ENCODE results near the gene MAMDC4. TPM values are rescaled to one million over a fixed set of nuclear protein-coding genes. Genes with fewer than 3 reads are reported as not detected.

The MAMDC4 gene
- total RNA-seq, 2 experiments from 2014 or later: 11.7 to 14.2 TPM

GRCh38 chr9:136848393-136849037 is 3.6 kb upstream of the MAMDC4 start:
- ChIA-PET CTCF (ENCODE audit: unreplicated experiment) (no interaction called here), POLR2A (interaction anchor here (0.5 kb wide), 1 partner anchor 277 kb away, joined by 3 read pairs; no protein-coding TSS in a partner anchor)
- H4K20me1 ChIP-seq (ENCODE audit: insufficient read depth, low read length): no peaks in the 10 kb centered on the region
- H3K4me1 ChIP-seq (ENCODE audit: insufficient read depth, low read length, poor library complexity, severe bottlenecking): peaks cover 16% of the 10 kb centered on the region
- peaks cover 4% of the 10 kb centered on the region for H3K36me3 ChIP-seq (ENCODE audit: insufficient read depth, low read length)
- peak overlapping the region; percentile 55 for H3K27ac ChIP-seq (ENCODE audit: low read depth, low read length, poor library complexity, severe bottlenecking)
- no peak overlapping the region for H2AFZ ChIP-seq (ENCODE audit: low read length)
- H3K9me3 ChIP-seq (ENCODE audit: low read length): no peaks in the 10 kb centered on the region
- intact Hi-C loops (cut with micrococcal nuclease; ENCODE audit: unreplicated experiment): loop anchor here (1.0 to 2.0 kb wide), 3 partner anchors 18 to 40 kb away; partner anchors contain the start of genes EDF1 and TRAF2
- peak overlapping the region; percentile 87 for H3K4me3 ChIP-seq (ENCODE audit: low read depth, low read length, poor library complexity, severe bottlenecking)
- H3K9me2 ChIP-seq (ENCODE audit: insufficient read depth, low read length): no peaks in the 10 kb centered on the region
- BruUV-seq (replicated peaks): no TSS peak
- H3K79me2 ChIP-seq (ENCODE audit: insufficient read depth, low read depth, low read length): no peaks in the 10 kb centered on the region
- DNase-seq (ENCODE audit: low spot score): peak; percentile 61
- no peak for TF ChIP-seq EZH2phosphoT487 (IDR thresholded peaks at IDR 0.05; ENCODE audit: borderline replicate concordance, low read depth, low read length)
- TF ChIP-seq CTCF (conservative IDR thresholded peaks at IDR 0.05; ENCODE audit: low read length): no peak
- peak overlapping the region; percentile 74 for H3K4me2 ChIP-seq (ENCODE audit: low read length)

- Histone ChIP-seq H3K79me2 (ENCODE audit: insufficient read depth, low read depth, low read length) (no peaks in the 10 kb centered on the region), H3K4me3 (ENCODE audit: low read depth, low read length, poor library complexity, severe bottlenecking) (peak within 1 kb of the TSS; percentile 87), H3K4me2 (ENCODE audit: low read length) (peak within 1 kb of the TSS; percentile 76), H3K4me1 (ENCODE audit: insufficient read depth, low read length, poor library complexity, severe bottlenecking) (peaks cover 10% of the 10 kb centered on the region), H3K9me2 (ENCODE audit: insufficient read depth, low read length) (no peaks in the 10 kb centered on the region), H3K9me3 (ENCODE audit: low read length) (no peaks in the 10 kb centered on the region), H4K20me1 (ENCODE audit: insufficient read depth, low read length) (no peaks in the 10 kb centered on the region), H2AFZ (ENCODE audit: low read length) (peak within 1 kb of the TSS; percentile 45; the same call in 1 of the 2 replicates), H3K36me3 (ENCODE audit: insufficient read depth, low read length) (peaks cover 4% of the 10 kb centered on the region), H3K27ac (ENCODE audit: low read depth, low read length, poor library complexity, severe bottlenecking) (peak within 1 kb of the TSS; percentile 55)
- no TSS peak for BruUV-seq (replicated peaks)
- CTCF ChIA-PET (ENCODE audit: unreplicated experiment): no interaction called here
- TF ChIP-seq CTCF (conservative IDR thresholded peaks at IDR 0.05; ENCODE audit: low read length) (no peak), EZH2phosphoT487 (IDR thresholded peaks at IDR 0.05; ENCODE audit: borderline replicate concordance, low read depth, low read length) (no peak)
- intact Hi-C loops (cut with micrococcal nuclease; ENCODE audit: unreplicated experiment): loop anchor here (1.0 to 2.0 kb wide), 3 partner anchors 17 to 40 kb away; partner anchors contain the start of genes EDF1 and TRAF2
- POLR2A ChIA-PET: no interaction called here
- DNase-seq (ENCODE audit: low spot score): peak; percentile 99
Measured at GRCh38 chr9:136849038-136849959, 2.8 kb upstream of the MAMDC4 start, which contains the start of gene PHPT1. Gene PHPT1 (plus strand): TSS chr9:136849409. CDS start chr9:136849431, 22 bp downstream.
